Effector memory CD8-positive, alpha-beta T cell (primary cell): ENCODE data around the gene PLPPR2.
"Not testable (repeated sequence)": the region's sequence is repeated elsewhere in the genome, so short reads cannot be mapped to it uniquely, and the experiment has no call there.

ENCODE experiments used
- ATAC-seq: fragments of 150-1000 bp; cut with Tn5 transposase; replicated peaks from 2 replicates; pipeline ENCODE4 v1.10.0; 2021; ENCODE audit warnings: mild to moderate bottlenecking, moderate library complexity
- DNase-seq, 3 experiments: peaks; one replicate each; pipeline ENCODE4 v3.0.0; 2021
- H3K27ac Mint-ChIP-seq, 2 donors: one replicate each; pipeline ENCODE4 v1.8.0; 2022; ENCODE audit warnings: mild to moderate bottlenecking in 2 of 2, mixed read lengths in 2 of 2, moderate library complexity in 2 of 2
- H3K27me3 Mint-ChIP-seq, 2 donors: one replicate each; pipeline ENCODE4 v1.8.0; 2022; ENCODE audit warnings: mixed read lengths in 2 of 2
- H3K36me3 Mint-ChIP-seq: one replicate; pipeline ENCODE4 v1.8.0; 2022; ENCODE audit warnings: mild to moderate bottlenecking, moderate library complexity, mixed read lengths; ENCODE audit not compliant: insufficient read depth
- H3K4me1 Mint-ChIP-seq, 2 donors: one replicate each; pipeline ENCODE4 v1.8.0; 2022; ENCODE audit warnings: low read depth in 2 of 2, mixed read lengths in 2 of 2
- H3K4me3 Mint-ChIP-seq, 2 donors: one replicate each; pipeline ENCODE4 v1.8.0; 2022; ENCODE audit warnings: mild to moderate bottlenecking in 2 of 2, mixed read lengths in 2 of 2, moderate library complexity in 2 of 2
- H3K9me3 Mint-ChIP-seq, 2 donors: one replicate each; pipeline ENCODE4 v1.8.0; 2022; ENCODE audit warnings: mixed read lengths in 2 of 2

Gene PLPPR2

DNA sequence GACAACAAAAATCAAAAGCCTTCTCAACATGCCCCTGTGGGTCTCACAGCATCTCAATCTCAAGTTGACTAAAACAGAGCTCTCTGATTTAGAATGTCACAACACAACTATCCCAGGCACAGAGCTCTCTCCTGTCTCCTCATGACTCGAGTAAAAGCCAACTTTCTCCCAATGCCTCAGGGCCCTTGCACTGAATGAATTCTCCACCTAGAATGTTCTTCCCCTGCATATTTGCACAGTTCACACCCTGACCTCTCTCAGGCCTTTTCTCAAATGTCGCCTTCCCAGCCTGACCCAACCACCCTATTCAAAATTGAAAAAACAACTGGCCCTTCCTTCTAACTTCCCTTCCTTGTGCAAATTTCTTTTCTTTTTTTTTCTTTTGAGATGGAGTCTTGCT lies 15.5 kb downstream of the PLPPR2 start:
- Mint-ChIP-seq H3K27ac (no peak overlapping the region), H3K27me3 (no peaks in the 10 kb centered on the region), H3K4me3 (no peak overlapping the region), H3K36me3 (peaks cover 6% of the 10 kb centered on the region), H3K4me1 (peaks cover 3 to 8% of the 10 kb centered on the region in 2 donors), H3K9me3 (no peaks in the 10 kb centered on the region)
- ATAC-seq (no peak), DNase-seq (no peak)

DNA sequence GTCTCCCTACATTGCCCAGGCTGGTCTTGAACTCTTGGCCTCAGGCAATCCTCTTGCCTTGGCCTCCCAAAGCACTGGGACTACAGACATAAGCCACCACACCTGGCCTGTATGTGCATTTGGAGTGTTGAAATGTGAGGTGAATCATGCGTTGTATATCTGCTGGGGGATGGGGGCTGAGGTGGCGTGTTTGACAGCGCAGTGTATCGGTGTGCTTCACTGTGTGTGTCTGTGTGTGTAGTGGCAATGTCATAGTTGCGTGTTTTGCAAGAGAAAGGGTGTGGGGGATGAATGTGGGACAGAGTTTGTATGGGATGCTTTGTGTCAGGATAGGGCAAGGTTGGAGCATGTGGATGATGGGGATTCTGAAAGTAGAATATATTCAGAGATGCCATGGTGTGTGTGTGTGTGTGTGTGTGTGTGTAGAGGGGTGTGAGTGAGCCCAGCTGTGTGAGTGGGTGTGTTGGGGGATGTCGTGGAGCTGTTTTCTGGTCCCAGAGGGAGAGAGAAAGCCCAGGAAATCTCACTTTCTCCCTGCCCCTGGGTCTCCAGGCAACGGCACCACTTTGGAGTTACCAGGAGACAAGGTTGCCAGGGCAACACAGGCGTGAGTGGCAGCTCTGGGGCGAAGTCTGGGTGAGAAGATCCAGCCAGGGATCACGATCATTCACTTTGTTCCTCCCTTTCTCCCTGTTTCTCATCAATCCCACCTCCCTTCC lies 18.1 kb downstream of the PLPPR2 start:
- Mint-ChIP-seq H3K36me3 (peaks cover 6% of the 10 kb centered on the region), H3K4me3 (peak overlapping the region in 1 of 2 donors; percentile 0)

DNA sequence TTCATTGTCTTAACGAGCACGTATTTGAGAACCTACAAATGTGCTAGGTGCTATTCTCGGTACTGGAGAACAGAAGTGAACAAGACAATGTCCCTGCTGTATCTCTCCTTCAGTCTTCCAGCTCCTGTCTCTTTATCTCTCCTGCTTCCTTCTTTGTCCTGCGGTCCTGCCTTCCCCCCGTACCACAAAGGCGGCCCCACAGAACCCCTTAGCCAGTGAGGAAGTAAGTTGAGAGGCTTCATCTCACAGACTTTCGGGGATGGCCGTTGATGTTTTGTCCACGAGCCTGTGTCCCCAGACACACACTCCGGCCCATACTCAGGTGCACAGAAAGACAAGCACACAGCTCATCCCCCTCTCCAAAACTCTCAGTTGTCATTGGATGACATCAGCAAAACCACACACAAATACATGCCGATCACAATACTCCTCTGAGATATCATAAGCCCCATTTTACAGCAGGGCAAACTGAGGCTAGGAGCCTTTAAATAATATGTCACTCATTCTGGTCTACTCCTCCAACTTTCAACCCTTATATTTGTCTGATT lies 18.7 kb downstream of the PLPPR2 start:
- Mint-ChIP-seq H3K9me3 (no peaks in the 10 kb centered on the region), H3K4me1 (peaks cover 13 to 17% of the 10 kb centered on the region in 2 donors), H3K27me3 (no peaks in the 10 kb centered on the region), H3K4me3 (no peak overlapping the region), H3K36me3 (peaks cover 6% of the 10 kb centered on the region), H3K27ac (no peak overlapping the region)
- ATAC-seq (no peak), DNase-seq (no peak)

More for the DNA sequence above, 18.1 kb downstream of the PLPPR2 start:
- H3K9me3 Mint-ChIP-seq = no peaks in the 10 kb centered on the region
- no peaks in the 10 kb centered on the region for H3K27me3 Mint-ChIP-seq
- H3K4me1 Mint-ChIP-seq = peaks cover 13 to 17% of the 10 kb centered on the region in 2 donors
- DNase-seq = no peak
- ATAC-seq = no peak
- no peak overlapping the region for H3K27ac Mint-ChIP-seq

DNA sequence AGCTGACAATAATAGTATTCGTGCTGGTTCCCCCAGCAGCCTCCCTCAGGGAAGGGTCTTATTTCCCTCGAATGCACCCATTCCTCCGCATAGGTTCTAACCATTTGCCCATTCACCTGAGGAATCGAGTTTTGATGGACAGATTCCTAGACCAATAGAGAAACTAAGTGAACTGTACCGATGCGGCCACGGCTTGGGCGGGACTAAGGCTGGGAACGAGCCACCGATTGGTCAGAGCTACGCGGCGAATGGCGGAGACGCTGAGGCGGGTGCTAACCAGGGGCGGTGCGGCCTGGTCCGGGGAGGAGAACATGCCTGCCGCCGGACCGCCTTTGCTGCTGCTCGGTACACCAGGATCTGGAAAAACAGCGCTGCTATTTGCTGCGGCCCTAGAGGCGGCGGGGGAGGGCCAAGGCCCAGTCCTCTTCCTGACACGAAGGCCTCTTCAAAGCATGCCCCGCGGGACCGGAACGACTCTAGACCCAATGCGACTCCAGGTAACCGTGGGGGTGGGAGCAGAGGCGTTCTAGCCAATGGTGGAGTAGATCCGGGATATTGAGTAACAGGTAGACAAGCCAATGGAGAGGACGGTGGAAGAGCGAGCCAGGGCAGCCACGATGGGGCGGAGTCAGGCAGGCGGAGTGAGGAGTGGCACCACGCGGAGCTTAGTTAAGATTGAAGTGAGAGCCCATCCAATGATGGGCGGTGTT lies 19.4 kb downstream of the PLPPR2 start, which contains the start of gene SWSAP1:
TSS of gene SWSAP1 (plus strand) at position 234 of the 710 bp plus-strand sequence. CDS start at position 249, 15 bp downstream.
- peak; percentile 88 for ATAC-seq
- DNase-seq = peak; percentile 94 to 96 (median 95)
- H3K27ac Mint-ChIP-seq = no peak within 1 kb of the TSS
- peaks cover 13 to 17% of the 10 kb centered on the region in 2 donors for H3K4me1 Mint-ChIP-seq
- no peaks in the 10 kb centered on the region for H3K9me3 Mint-ChIP-seq
- H3K27me3 Mint-ChIP-seq = no peaks in the 10 kb centered on the region
- H3K4me3 Mint-ChIP-seq = peak within 1 kb of the TSS in 1 of 2 donors; percentile 0
- H3K36me3 Mint-ChIP-seq = peaks cover 3% of the 10 kb centered on the region

DNA sequence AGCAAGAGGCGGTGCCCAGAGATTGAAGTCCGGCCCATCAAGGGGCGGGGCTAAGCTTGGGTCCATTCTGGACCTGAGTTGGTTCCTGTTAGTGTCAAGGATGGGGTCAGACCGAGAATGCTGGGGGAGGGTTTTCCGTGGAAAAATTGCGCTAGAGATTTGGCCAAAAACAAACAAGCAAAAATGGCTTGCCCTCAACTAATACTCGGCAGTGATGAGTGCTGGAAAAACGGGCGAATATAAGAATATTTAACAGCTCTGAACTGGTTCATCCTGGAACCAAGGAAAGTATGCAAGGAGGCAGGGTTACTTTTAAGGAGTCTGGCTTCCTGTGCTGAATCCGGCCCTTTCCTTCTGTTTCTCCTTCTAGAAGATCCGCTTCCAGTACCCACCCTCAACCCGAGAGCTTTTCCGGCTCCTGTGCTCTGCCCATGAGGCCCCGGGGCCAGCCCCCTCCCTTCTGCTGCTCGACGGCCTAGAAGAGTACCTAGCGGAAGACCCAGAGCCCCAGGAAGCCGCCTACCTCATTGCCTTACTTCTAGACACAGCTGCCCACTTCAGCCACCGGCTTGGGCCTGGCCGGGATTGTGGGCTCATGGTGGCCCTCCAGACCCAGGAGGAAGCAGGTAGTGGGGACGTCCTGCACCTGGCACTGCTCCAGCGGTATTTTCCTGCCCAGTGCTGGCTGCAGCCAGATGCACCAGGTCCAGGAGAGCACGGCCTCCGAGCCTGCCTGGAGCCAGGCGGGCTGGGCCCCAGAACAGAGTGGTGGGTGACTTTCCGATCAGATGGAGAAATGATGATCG lies 20.1 kb downstream of the PLPPR2 start:
- no peaks in the 10 kb centered on the region for H3K27me3 Mint-ChIP-seq
- DNase-seq (peak; percentile 63 to 71 (median 69)), ATAC-seq (peak; percentile 51)
- no peak overlapping the region for H3K4me3 Mint-ChIP-seq
- peaks cover 19 to 21% of the 10 kb centered on the region in 2 donors for H3K4me1 Mint-ChIP-seq
- H3K9me3 Mint-ChIP-seq = no peaks in the 10 kb centered on the region
- no peak overlapping the region for H3K27ac Mint-ChIP-seq
- peaks cover 3% of the 10 kb centered on the region for H3K36me3 Mint-ChIP-seq

DNA sequence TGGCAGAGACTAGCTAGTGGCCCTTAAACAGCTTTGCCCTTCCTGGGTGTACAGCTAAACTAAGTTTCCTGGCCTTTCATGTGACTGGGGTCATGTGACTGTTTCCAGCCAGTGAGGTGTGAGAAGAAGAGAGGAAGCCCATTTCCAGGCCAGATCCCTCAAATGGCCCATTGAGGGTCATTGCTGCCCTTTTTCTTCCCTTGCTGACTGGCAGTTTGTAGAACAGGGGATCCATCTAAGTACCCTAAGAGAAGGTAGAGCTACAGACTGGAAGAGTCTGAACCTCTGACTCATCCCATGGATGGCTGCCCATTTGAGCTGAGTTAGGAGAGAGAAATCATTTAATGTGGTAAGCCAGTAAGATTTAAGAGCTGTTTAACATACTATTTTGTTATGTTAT lies 22.0 kb downstream of the PLPPR2 start:
- Mint-ChIP-seq H3K4me3 (no peak overlapping the region), H3K9me3 (no peaks in the 10 kb centered on the region), H3K36me3 (peaks cover 12% of the 10 kb centered on the region), H3K27me3 (peaks cover 0 to 8% of the 10 kb centered on the region in 2 donors), H3K4me1 (peaks cover 29 to 34% of the 10 kb centered on the region in 2 donors), H3K27ac (peak overlapping the region; percentile 18 to 29)
- no peak for ATAC-seq
- no peak for DNase-seq

DNA sequence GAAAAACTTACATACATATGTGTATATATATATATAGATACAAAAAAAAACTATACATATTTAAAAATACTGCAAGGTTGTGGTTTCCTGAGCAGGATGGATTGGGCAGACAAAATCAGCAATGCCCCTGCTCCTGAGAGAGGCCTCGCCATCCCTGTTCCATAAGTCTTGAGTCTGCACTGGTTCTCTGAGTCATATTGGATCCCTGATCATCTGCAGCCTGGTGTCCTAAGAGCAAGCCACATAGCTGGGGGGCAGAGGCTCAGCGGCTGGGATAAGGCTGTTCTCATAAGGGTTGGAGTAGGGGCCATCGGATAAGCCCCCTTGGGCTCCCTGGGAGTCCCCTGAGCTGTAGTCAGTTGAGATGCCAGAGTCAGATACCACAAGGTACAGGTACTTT lies 22.5 kb downstream of the PLPPR2 start:
- Mint-ChIP-seq H3K27ac (no peak overlapping the region), H3K4me1 (peaks cover 32 to 37% of the 10 kb centered on the region in 2 donors), H3K27me3 (peaks cover 2 to 14% of the 10 kb centered on the region in 2 donors), H3K9me3 (no peaks in the 10 kb centered on the region), H3K36me3 (peaks cover 15% of the 10 kb centered on the region), H3K4me3 (no peak overlapping the region)
- ATAC-seq = no peak
- DNase-seq = no peak

DNA sequence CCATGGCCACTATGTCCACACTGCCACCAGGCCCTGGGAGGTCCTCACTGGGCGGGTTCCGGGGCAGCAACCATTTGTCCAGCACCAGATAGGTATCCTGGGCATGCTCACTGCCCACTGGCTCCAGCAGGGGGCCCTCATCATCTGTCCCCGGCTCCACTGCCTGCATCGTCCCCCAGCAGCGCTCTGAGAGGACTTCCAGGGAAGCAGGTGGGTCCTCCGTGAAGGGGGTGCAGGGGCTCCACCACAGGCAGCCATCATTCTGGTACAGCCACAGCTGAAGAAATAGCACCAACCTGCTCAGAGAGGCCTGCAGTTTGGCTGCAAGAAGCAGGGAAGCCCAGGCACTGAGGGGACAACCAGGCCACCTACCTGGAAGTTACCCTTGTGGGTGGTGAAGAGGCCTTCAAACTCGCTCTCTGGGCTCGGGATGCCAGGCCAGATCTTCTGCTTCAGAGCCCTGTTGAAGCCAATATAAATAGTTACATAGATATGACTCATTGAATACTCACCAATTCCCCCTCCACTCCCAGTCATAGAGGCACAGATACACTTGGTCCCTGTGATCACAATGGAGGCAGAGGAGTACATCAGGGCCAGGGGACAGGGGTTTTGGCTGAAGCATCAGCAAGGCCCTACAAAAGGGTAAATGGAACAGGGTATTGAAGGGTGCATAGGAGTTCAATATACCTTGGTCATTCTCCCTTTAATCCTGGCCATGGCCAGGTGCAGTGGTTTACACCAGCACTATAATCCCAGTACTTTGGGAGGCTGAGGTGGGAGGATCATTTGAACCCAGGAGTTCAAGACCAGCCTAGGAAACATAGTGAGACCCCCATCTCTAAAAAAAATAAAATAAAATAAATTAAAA lies 23.3 kb downstream of the PLPPR2 start:
- peaks cover 7 to 21% of the 10 kb centered on the region in 2 donors for H3K27me3 Mint-ChIP-seq
- no peaks in the 10 kb centered on the region for H3K9me3 Mint-ChIP-seq
- no peak overlapping the region for H3K27ac Mint-ChIP-seq
- H3K36me3 Mint-ChIP-seq = peaks cover 16% of the 10 kb centered on the region
- H3K4me1 Mint-ChIP-seq = peaks cover 31 to 40% of the 10 kb centered on the region in 2 donors
- DNase-seq (no peak), ATAC-seq (no peak)
- peak overlapping the region in 1 of 2 donors; percentile 28 for H3K4me3 Mint-ChIP-seq

DNA sequence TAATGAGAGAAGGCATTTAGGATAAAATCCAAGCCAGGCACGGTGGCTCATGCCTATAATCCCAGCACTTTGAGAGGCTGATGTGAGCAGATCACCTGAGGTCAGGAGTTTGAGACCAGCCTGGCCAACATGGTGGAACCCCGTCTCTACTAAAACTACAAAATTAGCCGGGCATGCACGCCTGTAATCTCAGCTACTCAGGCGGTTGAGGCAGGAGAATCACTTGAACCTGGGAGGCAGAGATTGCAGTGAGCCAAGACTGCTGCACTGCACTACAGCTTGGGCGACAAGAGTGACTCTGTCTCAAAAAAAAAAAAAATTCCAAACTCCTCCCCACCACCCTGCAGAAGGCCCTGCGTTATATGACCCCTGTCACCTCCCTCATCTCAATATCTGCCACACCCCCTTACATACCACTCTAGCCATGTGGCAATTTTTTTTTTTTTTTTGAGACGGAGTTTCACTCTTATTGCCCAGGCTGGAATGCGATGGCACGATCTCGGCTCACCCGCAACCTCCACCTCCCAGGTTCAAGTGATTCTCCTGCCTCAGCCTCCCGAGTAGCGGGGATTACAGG lies 24.1 kb downstream of the PLPPR2 start:
- H3K9me3 Mint-ChIP-seq, DNase-seq, H3K4me3 Mint-ChIP-seq, ATAC-seq: not testable (repeated sequence)
- Mint-ChIP-seq H3K27me3 (peaks cover 7 to 25% of the 10 kb centered on the region in 2 donors), H3K36me3 (peaks cover 16% of the 10 kb centered on the region), H3K27ac (peak overlapping the region in 1 of 2 donors; percentile 90), H3K4me1 (peaks cover 31 to 40% of the 10 kb centered on the region in 2 donors)

DNA sequence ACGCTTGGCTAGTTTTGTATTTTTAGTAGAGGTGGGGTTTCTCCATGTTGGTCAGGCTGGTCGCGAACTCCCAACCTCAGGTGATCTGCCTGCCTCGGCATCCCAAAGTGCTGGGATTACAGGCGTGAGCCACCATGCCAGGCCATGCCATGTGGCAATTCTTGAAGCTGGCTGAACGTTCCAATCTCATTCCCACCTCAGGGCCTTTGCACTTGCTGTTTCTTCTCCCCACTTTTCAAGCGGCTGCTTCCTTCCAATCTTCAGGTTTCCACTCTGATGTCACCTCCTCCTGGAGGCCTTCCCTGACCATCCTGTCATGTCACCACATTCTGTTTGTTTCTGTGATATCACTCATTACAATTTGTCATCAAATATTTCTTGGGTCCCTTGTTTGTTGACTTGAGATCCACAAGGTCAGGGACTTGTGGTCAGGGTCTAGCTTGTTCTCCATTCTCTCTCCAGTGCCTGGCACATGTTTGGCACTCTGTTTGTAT lies 24.7 kb downstream of the PLPPR2 start:
- DNase-seq (no peak), ATAC-seq (no peak)
- peaks cover 7 to 31% of the 10 kb centered on the region in 2 donors for H3K27me3 Mint-ChIP-seq
- peak overlapping the region; percentile 90 to 93 for H3K27ac Mint-ChIP-seq
- no peaks in the 10 kb centered on the region for H3K9me3 Mint-ChIP-seq
- H3K36me3 Mint-ChIP-seq = peaks cover 16% of the 10 kb centered on the region
- peak overlapping the region; percentile 84 to 87 for H3K4me3 Mint-ChIP-seq
- H3K4me1 Mint-ChIP-seq = peaks cover 31 to 40% of the 10 kb centered on the region in 2 donors

DNA sequence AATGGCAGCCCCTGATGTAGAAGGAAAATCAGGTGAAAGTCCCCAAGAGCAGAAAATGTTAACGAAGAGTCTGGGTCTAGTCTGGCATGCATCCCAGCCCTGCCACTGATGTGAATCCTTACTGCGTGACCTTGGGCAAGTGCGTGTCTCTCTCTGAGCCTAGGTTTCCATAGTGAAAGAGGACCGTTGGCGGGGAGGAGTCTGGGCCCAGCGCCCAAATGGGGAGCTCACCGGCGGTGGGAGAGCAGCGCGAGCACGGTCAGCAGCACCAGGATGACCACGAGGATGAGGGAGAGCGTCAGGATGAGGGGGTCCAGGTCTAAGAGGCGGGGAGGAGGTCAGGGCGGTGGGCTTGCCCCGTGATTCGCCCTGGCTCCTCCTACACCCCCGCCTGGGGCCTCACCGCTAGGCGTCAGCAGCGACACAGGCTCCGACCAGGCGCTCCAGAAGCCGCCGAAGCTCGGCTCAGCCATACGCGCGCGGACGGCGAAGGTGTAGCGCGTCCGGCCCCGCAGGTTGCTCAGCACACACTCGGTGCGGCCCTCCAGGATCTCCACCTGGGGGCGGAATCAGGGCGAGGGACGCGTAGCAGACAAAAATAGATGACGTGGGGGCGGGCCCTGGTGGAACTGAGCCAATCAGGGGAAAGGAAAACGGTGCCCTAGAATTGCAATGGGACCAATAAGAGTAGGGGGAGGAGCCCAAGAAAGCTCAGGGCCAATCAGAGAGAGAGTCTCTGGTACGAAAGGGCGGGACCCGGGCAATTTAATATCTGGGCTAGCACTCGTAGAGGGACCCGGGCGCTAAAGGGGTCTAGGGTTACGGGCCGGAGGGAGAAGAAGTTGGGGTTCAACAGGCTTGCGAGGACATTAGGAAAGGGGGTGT lies 25.7 kb downstream of the PLPPR2 start:
- peak; percentile 97 to 98 (median 97) for DNase-seq
- Mint-ChIP-seq H3K9me3 (no peaks in the 10 kb centered on the region), H3K36me3 (peaks cover 16% of the 10 kb centered on the region), H3K4me1 (peaks cover 25 to 35% of the 10 kb centered on the region in 2 donors), H3K27ac (peak overlapping the region; percentile 90 to 93), H3K4me3 (peak overlapping the region; percentile 84 to 87), H3K27me3 (peaks cover 7 to 32% of the 10 kb centered on the region in 2 donors)
- ATAC-seq = peak; percentile 81
